LNCaP clone FGC (cell line): ENCODE results near the gene ANK3.

ENCODE experiments used
- DNase-seq: peaks from one replicate; pipeline ENCODE4 v3.0.0-alpha.2; 2011; ENCODE audit warnings: low read depth
- H3K4me3 ChIP-seq: 2 replicates; pipeline ENCODE4 v1.5.1; 2011; ENCODE audit warnings: mild to moderate bottlenecking, low read depth, low read length, control low read depth
- TF ChIP-seq, protein P1 (sequence below): IDR thresholded peaks from 2 replicates; pipeline ENCODE4 v1.5.1; 2012; ENCODE audit warnings: mild to moderate bottlenecking; ENCODE audit not compliant: control insufficient read depth, insufficient read depth; ENCODE audit errors: extremely low read depth

ANK3 gene

DNA sequence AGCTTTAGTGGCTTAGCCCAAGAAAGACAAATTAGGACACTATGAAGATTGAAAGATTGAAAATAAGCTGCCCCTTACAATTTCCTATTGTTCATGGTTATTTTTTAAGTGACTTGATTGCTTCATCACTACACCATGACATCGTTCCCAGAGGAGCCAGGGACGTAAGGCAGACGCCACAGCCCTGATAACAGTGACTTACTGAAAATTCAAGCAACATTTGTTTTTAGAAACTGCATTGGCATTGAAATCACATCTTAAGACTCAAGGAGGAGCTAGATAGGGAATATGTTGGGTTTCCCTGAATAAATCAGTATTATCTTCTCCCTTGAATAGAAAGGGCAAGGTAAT lies 38.7 kb upstream of the ANK3 start:
- TF ChIP-seq, protein P1, sequence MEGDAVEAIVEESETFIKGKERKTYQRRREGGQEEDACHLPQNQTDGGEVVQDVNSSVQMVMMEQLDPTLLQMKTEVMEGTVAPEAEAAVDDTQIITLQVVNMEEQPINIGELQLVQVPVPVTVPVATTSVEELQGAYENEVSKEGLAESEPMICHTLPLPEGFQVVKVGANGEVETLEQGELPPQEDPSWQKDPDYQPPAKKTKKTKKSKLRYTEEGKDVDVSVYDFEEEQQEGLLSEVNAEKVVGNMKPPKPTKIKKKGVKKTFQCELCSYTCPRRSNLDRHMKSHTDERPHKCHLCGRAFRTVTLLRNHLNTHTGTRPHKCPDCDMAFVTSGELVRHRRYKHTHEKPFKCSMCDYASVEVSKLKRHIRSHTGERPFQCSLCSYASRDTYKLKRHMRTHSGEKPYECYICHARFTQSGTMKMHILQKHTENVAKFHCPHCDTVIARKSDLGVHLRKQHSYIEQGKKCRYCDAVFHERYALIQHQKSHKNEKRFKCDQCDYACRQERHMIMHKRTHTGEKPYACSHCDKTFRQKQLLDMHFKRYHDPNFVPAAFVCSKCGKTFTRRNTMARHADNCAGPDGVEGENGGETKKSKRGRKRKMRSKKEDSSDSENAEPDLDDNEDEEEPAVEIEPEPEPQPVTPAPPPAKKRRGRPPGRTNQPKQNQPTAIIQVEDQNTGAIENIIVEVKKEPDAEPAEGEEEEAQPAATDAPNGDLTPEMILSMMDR, result no peak
- DNase-seq, result no peak
- H3K4me3 ChIP-seq, result no peak overlapping the region

DNA sequence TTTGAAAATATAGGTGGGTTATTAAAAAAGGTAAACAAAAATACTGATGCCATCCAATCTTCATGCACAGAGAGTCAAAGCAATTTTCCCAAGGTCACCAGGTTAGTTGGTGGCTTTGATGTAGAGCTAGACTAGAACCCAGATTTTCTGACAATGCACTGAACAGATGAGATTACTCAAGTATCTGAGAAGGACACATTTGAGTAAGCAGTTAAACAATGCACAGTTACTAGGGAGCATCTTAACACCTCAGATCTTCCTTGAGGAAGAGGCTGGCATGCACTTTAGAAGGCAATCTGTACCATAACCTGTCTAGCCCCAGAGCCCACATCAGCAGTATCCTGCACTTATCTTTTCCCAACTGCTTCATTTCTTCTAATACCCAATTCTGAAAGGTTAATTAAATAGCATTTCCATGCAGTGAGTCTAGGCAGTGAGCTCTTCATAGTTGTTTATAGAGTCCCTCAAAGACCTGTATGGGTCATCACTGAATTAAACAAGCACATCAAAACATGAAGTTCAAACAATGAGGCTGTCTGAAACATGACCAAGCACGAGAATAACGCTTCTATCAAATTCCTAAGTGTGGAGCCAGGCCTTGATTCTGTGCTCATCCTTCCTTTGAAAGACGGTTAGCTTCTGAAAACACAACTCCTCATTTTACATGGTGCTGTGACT lies 38.2 kb upstream of the ANK3 start:
- TF ChIP-seq, protein P1, result no peak

DNA sequence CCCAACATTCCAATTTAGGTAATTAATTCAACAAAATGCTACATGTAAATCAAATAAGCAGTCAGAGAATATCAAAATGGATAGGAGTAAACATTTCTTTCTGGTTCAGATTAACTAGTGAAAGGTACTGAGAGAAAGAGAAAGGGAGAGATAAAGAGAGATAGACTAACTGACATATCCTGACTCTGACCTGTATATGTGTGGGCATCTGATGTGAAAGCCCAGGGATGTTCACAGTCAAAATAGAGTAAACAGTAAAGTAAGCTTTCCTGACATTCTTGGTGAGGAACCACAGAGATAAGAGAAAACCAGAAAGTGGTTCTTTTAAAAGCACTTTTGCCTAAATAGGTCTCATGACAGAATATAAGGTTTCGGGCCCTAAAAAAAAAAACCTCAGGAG lies 37.5 kb upstream of the ANK3 start:
- TF ChIP-seq, protein P1, result no peak
- no peak for DNase-seq
- no peak overlapping the region for H3K4me3 ChIP-seq

More for the DNA sequence above, 38.2 kb upstream of the ANK3 start:
- no peak overlapping the region for H3K4me3 ChIP-seq
- no peak for DNase-seq

DNA sequence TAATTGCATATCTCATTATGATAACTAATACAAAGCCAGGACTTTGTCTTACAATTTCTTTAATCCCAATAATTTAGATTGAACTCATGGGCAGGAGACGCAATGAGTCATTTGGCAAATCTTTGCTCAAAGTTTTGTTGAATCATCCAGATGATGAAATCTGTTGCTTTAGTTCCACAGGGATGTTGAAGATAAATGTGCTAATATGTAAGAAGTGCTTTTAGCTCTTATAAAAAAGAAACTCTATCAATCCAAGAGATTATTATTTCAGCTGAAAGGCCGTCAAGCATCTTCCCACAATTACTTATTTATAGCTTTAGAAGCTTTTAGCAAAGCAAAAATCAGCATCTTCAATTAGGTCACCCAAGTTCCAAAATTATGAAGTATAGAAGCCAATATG lies 36.8 kb upstream of the ANK3 start:
- TF ChIP-seq, protein P1, result no peak
- no peak overlapping the region for H3K4me3 ChIP-seq
- DNase-seq, result no peak

DNA sequence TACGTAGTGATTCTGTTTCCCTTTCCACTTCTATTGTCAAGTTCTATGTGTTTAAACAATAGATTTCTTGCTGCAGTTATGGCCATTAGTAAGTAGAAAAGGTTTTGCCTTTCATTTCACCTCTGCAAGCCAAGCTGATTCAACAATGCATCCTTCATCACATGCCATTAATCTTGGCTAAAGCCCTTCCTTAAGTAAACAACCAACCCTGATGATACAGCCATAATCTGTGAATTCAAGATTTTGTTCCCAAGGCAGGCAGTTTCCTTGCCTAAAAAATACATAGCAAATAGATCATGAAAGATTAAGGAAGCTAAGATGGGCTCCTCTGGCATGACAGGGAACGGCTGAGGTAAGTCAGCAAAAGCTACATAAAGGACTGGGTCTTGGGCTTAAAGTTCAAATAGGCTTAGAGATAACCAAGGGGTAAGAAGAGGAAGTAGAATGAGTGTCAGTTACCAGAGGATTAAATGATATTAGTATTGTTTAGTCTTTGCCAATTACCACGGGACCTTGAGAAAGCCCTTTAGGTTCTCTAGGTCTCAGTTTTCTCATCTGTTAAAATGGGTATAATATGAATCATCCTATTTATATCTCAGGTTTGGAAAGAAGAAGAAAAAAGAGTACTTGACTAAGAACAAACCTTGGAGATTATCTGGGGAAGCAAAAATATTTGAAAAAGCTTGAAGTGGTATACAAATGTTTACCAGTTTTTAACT lies 35.9 kb upstream of the ANK3 start:
- no peak overlapping the region for H3K4me3 ChIP-seq
- TF ChIP-seq, protein P1, result no peak
- no peak for DNase-seq

DNA sequence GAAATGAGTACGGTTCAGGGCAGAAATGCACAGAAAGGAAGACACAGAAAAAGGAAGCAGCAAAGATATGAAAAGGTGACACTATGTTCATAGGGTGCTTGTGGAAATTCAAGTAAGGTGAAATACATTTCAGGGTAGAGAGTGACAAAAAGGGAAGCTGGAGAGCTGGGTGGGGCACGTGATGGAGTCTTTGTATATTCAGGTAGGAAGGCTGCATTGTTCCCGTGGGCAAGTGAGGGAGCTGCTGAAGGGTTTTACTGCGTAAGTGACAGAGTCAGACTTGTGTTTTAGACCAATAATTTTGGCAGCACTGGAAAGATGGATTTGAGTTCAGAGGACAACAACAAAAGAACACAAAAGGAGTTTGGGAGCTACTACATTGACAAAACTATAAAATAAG lies 35.3 kb upstream of the ANK3 start:
- TF ChIP-seq, protein P1, result no peak
- no peak for DNase-seq

More for the DNA sequence above, 35.3 kb upstream of the ANK3 start:
- H3K4me3 ChIP-seq, result no peak overlapping the region
